DOHH2 (cell line): ENCODE results near the gene PLEKHN1.
A peak's percentile ranks its signal among the peaks of the same experiment; 100 is the strongest.

Experiments used
- H3F3A ChIP-seq: fragments of 200-600 bp; sonication (generic), shearing (Covaris generic); 2 replicates; pipeline ENCODE4 v1.6.0; 2016; ENCODE audit warnings: antibody characterized with exemption, mild to moderate bottlenecking; ENCODE audit not compliant: control insufficient read depth, insufficient read depth
- H3K27ac ChIP-seq: fragments of 200-600 bp; sonication (generic); 2 replicates; pipeline ENCODE4 v1.5.1; 2014; ENCODE audit warnings: low read depth, mild to moderate bottlenecking, low read length, moderate library complexity
- H3K27me3 ChIP-seq: fragments of 200-600 bp; sonication (generic); 2 replicates; pipeline ENCODE4 v1.6.1; 2014; ENCODE audit warnings: mild to moderate bottlenecking, low read length, mixed read lengths; ENCODE audit not compliant: control insufficient read depth
- H3K36me3 ChIP-seq: fragments of 200-600 bp; sonication (generic); 2 replicates; pipeline ENCODE4 v1.6.1; 2014; ENCODE audit warnings: mild to moderate bottlenecking, low read length, moderate library complexity, mixed read lengths; ENCODE audit not compliant: control insufficient read depth
- H3K4me1 ChIP-seq: fragments of 200-600 bp; sonication (generic); 2 replicates; pipeline ENCODE4 v1.6.1; 2014; ENCODE audit warnings: mild to moderate bottlenecking, low read length, mixed read lengths; ENCODE audit not compliant: control insufficient read depth
- H3K4me2 ChIP-seq: fragments of 200-600 bp; sonication (generic); 2 replicates; pipeline ENCODE4 v1.6.0; 2014; ENCODE audit warnings: mild to moderate bottlenecking, low read length, moderate library complexity
- H3K4me3 ChIP-seq: fragments of 200-600 bp; sonication (generic); 2 replicates; pipeline ENCODE4 v1.5.1; 2014; ENCODE audit warnings: mild to moderate bottlenecking, low read length, mixed read lengths
- H3K79me2 ChIP-seq: fragments of 200-600 bp; sonication (generic); 2 replicates; pipeline ENCODE4 v1.6.1; 2014; ENCODE audit warnings: mild to moderate bottlenecking, low read length, mixed read lengths; ENCODE audit not compliant: control insufficient read depth
- H3K9me2 ChIP-seq: fragments of 200-600 bp; sonication (generic); replicated peaks from 2 replicates; pipeline ENCODE4 v1.6.1; 2014; ENCODE audit warnings: mild to moderate bottlenecking, low read length, mixed read lengths; ENCODE audit not compliant: control insufficient read depth
- H3K9me3 ChIP-seq: fragments of 200-600 bp; sonication (generic); 2 replicates; pipeline ENCODE4 v1.6.1; 2014; ENCODE audit warnings: antibody characterized with exemption, low read length, mixed read lengths; ENCODE audit not compliant: control insufficient read depth, insufficient read depth
- H4K20me1 ChIP-seq: fragments of 200-600 bp; sonication (generic); 2 replicates; pipeline ENCODE4 v1.6.0; 2014; ENCODE audit warnings: low read depth, mild to moderate bottlenecking, antibody characterized with exemption, low read length, moderate library complexity; ENCODE audit not compliant: control insufficient read depth, insufficient read depth
- CTCF ChIP-seq: fragments of 200-600 bp; sonication (generic); IDR thresholded peaks from one replicate; pipeline ENCODE4 v1.5.1; 2014; ENCODE audit warnings: antibody characterized with exemption, mild to moderate bottlenecking, low read depth, low read length; ENCODE audit not compliant: poor library complexity, severe bottlenecking
- EZH2phosphoT487 ChIP-seq: fragments of 200-600 bp; sonication (generic); IDR thresholded peaks from 2 replicates; pipeline ENCODE4 v1.6.1; 2017; ENCODE audit warnings: borderline replicate concordance, mild to moderate bottlenecking, antibody characterized with exemption, low read length, moderate library complexity, mixed read lengths

PLEKHN1 gene

DNA sequence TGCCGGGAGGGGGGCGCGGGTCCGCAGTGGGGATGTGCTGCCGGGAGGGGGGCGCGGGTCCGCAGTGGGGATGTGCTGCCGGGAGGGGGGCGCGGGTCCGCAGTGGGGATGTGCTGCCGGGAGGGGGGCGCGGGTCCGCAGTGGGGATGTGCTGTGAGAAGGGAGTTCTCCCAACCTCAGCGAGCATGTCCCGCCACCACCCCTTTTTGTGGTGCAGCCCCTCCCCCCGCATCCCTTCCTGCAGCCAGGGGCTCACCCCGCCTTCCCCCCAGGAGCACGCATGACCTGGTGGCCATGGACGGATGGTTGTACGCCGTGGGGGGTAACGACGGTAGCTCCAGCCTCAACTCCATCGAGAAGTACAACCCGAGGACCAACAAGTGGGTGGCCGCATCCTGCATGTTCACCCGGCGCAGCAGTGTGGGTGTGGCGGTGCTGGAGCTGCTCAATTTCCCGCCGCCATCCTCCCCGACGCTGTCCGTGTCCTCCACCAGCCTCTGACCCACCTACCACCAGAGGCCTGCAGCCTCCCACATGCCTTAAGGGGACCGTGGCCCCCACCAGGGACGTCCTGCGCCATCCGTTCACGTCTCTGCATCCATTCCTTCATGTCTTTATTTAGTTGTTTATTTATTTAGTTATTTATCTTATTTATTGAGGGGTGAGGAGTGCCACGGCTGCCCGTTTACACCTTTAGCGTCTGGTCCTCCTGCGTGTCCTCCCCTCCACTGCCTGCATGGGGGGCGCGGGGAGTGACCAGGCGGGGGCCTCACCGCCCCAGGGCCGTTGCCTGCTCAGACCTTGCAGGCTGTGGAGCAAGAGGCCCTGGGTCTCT lies 1.4 kb upstream of the PLEKHN1 start:
- H3K27me3 ChIP-seq, result 0 out of 2 replicates have a peak, but pooled peaks cover 4% of the 10 kb centered on the region
- no peaks in the 10 kb centered on the region for H3K9me2 ChIP-seq
- H3K36me3 ChIP-seq, result no peaks in the 10 kb centered on the region

DNA sequence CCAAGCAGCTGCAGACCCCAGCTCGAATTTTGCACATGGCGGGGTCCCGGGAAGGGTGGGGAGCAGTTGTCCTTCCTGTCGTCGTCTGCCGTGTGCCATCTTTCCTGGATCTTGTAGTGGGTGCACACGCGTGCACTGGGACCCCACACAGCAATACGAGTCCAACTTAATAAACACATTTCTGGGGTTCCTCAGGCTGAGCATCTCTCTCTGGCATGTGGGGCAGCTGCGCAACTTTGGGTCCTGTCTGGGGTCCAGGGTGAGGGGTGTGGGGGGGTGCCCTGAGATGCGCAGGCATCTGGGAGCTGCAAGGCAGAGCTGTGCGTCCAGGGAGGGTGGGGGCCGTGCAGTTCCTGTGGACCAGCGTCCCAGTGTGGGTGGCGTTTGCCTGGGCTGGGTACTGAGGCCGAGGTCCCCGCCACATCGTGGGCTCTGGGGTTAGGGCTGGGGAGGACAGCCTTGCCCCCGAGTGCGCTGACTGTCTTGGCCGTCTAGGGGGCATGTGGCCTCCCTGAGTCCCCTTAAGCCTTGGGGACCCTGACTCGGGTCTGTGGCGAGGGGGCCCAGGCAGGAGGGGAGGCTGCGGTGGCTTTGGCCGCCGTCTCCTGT lies 652 bp upstream of the PLEKHN1 start:
- Histone ChIP-seq H3K27ac (no peak overlapping the region), H3K4me1 (peaks cover 14% of the 10 kb centered on the region), H3K9me3 (no peaks in the 10 kb centered on the region; the same call in 1 of the 2 replicates), H4K20me1 (no peaks in the 10 kb centered on the region), H3K4me3 (no peak overlapping the region), H3F3A (no peaks in the 10 kb centered on the region; the same call in 1 of the 2 replicates), H3K4me2 (no peak overlapping the region), H3K9me2 (no peaks in the 10 kb centered on the region), H3K79me2 (no peaks in the 10 kb centered on the region), H3K27me3 (0 out of 2 replicates have a peak, but pooled peaks cover 4% of the 10 kb centered on the region), H3K36me3 (no peaks in the 10 kb centered on the region)
- TF ChIP-seq EZH2phosphoT487, result no peak
- TF ChIP-seq CTCF, result no peak

More for the DNA sequence above, 1.4 kb upstream of the PLEKHN1 start:
- H3F3A ChIP-seq, result no peaks in the 10 kb centered on the region; the same call in 1 of the 2 replicates
- no peaks in the 10 kb centered on the region; the same call in 1 of the 2 replicates for H3K9me3 ChIP-seq
- no peaks in the 10 kb centered on the region for H3K79me2 ChIP-seq
- peaks cover 17% of the 10 kb centered on the region for H3K4me1 ChIP-seq
- no peak overlapping the region for H3K4me3 ChIP-seq
- no peak overlapping the region for H3K27ac ChIP-seq
- H4K20me1 ChIP-seq, result no peaks in the 10 kb centered on the region
- no peak overlapping the region for H3K4me2 ChIP-seq
- TF ChIP-seq CTCF (no peak), EZH2phosphoT487 (no peak)

DNA sequence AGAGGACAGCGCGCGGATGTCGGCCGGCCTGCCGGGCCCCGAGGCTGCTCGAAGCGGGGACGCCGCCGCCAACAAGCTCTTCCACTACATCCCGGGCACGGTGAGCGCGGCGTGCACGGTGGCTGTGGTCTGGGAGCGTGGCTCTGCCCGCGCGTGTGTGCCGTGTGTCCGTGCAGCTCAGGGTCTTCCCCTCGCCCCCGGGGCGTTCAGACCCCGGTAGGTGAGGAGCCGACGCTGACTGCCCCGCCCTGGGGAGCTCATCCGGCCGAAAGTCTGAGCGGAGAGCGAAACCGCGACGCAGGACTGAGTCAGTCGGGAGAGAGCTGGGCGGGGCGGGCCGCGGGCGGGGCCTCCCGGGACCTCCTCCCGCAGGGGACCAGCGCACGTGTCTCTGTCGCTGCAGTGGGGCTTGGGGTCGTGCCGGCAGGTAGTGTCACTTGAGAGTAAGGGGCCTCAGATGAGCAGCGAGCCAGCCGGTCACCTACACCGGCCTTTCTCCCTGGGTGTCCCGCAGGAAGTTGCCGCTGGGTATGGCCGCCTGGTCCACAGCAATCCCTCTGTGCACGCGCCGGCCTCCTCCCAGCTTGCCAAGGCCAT lies 520 bp downstream of the PLEKHN1 start:
- Histone ChIP-seq H3K4me3 (peak overlapping the region; percentile 63), H3K4me2 (peak overlapping the region; percentile 78), H3F3A (no peaks in the 10 kb centered on the region; the same call in 1 of the 2 replicates), H4K20me1 (no peaks in the 10 kb centered on the region), H3K36me3 (no peaks in the 10 kb centered on the region), H3K27ac (no peak overlapping the region), H3K79me2 (no peaks in the 10 kb centered on the region), H3K4me1 (peaks cover 10% of the 10 kb centered on the region), H3K9me2 (no peaks in the 10 kb centered on the region), H3K27me3 (0 out of 2 replicates have a peak, but pooled peaks cover 4% of the 10 kb centered on the region), H3K9me3 (no peaks in the 10 kb centered on the region; the same call in 1 of the 2 replicates)
- TF ChIP-seq CTCF (no peak), EZH2phosphoT487 (no peak)
